ENCODE results near the gene MAP3K2.

Gene MAP3K2, protein sequence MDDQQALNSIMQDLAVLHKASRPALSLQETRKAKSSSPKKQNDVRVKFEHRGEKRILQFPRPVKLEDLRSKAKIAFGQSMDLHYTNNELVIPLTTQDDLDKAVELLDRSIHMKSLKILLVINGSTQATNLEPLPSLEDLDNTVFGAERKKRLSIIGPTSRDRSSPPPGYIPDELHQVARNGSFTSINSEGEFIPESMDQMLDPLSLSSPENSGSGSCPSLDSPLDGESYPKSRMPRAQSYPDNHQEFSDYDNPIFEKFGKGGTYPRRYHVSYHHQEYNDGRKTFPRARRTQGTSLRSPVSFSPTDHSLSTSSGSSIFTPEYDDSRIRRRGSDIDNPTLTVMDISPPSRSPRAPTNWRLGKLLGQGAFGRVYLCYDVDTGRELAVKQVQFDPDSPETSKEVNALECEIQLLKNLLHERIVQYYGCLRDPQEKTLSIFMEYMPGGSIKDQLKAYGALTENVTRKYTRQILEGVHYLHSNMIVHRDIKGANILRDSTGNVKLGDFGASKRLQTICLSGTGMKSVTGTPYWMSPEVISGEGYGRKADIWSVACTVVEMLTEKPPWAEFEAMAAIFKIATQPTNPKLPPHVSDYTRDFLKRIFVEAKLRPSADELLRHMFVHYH

DNA sequence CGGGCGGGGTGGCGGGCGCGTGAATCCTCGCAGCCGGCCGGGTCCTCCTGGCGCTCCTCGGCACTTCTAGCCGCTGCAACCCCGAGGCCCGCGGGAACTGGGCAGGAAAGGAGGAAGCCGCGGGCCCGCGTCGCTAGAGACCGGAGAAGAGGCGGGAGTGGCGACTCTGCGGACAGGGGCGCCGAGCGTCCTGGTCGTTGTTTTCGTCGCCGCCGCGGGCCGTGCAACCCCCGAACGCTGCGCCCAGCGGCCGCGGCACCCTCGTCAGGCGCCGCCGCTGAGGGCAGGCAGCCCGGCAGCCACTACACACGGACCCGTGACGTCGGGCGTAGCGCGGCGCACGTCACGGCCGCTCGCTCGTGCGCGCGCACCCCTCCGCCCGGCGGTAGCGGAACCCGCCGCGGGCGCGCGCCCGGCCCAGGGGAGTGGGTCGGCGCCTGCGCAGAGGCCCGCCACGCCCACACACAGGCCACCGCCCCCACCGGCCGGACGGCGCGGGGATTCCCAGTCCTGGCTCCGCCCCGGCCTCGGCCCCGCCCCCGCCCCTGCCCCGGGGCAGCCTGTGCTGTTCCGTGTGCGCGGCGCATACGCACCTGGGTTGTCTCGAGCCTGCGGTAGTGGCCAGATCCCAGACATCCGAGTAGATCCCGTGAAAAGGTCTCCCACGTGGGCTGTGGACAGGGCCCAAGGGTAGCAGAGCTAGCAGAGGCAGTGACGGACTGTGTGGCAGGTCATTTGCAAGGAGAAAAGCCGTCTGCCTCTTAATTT is at the start of gene MAP3K2:
Gene MAP3K2 (minus strand): TSS at position 321 of the 768 bp plus-strand sequence. CDS start 44,846 bp downstream, outside the sequence.
- DNase-seq = peak; percentile 27 to 47

DNA sequence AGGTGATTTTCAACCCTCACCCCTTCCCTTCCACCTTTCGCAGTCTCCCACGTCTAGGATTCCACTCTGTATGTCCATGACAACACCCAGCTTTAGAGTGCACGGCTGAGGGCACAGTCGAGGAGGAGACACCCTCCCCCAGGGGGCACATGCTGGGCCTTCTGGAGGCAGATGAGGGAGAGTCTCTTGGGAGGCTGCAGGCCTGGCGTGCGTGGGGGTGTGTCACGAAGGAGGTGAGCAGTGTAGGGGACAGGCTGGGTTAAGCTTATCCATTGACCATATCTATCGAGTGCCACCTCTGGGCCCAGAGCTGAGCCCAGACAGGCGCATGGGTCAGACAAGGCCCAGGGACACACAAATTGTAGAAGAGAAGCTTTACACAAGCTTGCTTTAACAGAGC is 49.3 kb upstream of the MAP3K2 start:
- no peak for DNase-seq

DNA sequence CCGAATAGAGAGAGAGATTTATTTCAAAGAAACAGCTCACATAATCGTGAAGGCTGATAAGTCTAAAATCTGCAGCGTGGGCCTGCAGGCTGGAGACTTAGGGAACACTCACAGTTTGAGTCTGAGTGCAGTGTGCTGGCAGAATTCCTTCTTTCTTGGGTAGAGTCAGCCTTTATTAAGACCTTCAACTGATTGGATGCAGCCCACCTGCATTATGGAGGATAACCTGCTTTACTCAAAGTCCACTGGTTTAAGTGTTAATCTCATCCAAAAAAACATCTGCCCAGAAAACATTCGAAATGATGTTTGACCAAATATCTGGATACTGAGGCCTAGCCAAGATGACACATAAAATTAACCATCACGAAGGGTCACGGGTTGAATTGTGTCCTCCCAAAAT is 46.7 kb upstream of the MAP3K2 start:
- DNase-seq = no peak

DNA sequence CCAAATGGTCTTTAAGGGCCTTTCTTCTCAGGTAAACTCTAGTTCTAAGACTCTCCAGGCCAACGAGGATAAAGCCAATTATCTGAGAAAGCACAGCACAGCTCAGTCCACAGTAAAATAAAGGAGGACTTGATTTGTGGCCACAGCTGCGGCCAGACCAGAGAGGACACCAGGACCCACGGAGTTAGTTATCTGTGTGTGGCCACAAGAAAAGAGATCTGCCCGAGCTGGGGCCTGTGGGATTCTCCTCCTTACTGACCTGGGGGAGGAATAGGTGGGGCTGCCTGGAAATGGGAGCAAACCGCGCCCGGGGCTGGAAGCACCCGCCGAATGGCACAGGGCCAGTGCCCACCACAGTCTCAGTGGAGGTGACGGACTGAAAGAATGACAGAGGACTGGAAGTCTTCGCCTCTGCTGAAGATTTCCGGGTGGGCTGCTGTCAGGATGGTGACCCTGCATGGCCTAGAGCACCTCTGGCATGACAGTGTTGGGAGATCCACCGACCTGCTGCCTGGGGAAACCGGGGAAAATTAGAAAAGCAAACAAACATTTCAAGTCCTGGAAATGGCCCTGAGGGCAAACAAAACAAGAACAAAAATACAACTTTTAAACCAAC is 43.7 kb upstream of the MAP3K2 start:
- DNase-seq = no peak

DNA sequence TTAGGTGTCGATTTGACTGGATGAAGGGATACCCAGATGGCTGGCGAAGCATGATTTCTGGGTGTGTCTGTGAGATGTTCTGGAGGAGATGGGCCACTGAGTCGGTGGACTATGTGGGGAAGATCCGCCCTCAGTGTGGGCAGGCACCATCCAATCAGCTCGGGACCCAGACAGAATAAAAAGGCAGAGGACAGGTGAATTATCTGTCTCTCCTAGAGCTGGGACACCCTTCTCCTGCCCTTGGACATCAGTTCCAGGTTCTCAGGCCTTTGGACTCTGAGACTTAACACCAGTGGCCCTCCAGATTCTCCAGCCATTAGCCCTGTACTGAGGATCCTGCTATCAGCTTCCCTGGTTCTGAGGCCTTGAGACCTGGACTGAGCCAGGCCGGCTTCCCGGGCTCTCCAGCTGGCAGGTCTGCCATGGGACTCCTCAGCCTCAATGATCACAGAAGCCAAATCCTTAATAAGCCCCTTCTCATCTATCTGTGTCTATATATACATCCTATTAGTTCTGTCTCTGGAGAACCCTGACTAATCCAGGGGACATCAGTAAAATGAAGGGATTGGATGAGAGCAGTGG is 42.2 kb upstream of the MAP3K2 start:
- no peak for DNase-seq

DNA sequence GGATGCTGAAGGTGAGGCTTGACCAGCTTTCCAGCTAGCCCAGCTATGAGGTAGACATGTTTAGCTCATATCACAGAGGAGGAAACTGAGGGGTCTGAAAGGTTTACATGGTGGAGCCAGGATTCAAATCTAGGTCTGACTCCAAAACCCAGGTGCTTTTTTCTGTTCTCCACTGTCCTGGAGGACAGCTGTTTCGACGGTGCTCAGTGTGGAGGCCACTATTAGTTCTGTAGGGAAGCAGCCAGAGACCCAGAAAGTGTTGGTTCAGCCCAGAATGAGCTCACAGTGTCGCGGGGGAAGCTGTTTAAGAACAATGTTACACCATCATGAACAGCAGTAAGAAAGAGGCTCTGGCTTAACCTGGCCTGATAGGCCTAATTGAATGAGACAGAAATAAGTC is 41.5 kb upstream of the MAP3K2 start:
- DNase-seq = no peak

DNA sequence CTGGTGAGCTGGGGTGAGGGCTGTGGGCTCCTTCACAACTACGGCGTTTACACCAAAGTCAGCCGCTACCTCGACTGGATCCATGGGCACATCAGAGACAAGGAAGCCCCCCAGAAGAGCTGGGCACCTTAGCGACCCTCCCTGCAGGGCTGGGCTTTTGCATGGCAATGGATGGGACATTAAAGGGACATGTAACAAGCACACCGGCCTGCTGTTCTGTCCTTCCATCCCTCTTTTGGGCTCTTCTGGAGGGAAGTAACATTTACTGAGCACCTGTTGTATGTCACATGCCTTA is 41.0 kb upstream of the MAP3K2 start:
- DNase-seq = no peak

DNA sequence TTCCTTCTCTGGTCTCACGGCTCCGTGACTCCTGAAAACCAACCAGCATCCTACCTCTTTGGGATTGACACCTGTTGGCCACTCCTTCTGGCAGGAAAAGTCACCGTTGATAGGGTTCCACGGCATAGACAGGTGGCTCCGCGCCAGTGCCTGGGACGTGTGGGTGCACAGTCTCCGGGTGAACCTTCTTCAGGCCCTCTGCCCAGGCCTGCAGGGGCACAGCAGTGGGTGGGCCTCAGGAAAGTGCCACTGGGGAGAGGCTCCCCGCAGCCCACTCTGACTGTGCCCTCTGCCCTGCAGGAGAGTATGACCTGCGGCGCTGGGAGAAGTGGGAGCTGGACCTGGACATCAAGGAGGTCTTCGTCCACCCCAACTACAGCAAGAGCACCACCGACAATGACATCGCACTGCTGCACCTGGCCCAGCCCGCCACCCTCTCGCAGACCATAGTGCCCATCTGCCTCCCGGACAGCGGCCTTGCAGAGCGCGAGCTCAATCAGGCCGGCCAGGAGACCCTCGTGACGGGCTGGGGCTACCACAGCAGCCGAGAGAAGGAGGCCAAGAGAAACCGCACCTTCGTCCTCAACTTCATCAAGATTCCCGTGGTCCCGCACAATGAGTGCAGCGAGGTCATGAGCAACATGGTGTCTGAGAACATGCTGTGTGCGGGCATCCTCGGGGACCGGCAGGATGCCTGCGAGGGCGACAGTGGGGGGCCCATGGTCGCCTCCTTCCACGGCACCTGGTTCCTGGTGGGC is 40.5 kb upstream of the MAP3K2 start:
- no peak for DNase-seq

DNA sequence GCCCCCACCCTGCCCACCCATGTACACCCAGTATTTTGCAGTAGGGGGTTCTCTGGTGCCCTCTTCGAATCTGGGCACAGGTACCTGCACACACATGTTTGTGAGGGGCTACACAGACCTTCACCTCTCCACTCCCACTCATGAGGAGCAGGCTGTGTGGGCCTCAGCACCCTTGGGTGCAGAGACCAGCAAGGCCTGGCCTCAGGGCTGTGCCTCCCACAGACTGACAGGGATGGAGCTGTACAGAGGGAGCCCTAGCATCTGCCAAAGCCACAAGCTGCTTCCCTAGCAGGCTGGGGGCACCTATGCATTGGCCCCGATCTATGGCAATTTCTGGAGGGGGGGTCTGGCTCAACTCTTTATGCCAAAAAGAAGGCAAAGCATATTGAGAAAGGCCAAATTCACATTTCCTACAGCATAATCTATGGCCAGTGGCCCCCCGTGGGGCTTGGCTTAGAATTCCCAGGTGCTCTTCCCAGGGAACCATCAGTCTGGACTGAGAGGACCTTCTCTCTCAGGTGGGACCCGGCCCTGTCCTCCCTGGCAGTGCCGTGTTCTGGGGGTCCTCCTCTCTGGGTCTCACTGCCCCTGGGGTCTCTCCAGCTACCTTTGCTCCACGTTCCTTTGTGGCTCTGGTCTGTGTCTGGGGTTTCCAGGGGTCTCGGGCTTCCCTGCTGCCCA is 39.7 kb upstream of the MAP3K2 start:
- no peak for DNase-seq

DNA sequence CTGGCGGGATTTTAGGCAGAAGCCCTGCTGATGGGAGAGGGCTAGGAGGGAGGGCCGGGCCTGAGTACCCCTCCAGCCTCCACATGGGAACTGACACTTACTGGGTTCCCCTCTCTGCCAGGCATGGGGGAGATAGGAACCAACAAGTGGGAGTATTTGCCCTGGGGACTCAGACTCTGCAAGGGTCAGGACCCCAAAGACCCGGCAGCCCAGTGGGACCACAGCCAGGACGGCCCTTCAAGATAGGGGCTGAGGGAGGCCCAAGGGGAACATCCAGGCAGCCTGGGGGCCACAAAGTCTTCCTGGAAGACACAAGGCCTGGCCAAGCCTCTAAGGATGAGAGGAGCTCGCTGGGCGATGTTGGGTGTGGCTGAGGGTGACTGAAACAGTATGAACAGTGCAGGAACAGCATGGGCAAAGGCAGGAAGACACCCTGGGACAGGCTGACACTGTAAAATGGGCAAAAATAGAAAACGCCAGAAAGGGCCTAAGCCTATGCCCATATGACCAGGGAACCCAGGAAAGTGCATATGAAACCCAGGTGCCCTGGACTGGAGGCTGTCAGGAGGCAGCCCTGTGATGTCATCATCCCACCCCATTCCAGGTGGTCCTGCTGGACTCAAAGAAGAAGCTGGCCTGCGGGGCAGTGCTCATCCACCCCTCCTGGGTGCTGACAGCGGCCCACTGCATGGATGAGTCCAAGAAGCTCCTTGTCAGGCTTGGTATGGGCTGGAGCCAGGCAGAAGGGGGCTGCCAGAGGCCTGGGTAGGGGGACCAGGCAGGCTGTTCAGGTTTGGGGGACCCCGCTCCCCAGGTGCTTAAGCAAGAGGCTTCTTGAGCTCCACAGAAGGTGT is 39.0 kb upstream of the MAP3K2 start:
- DNase-seq = no peak

DNA sequence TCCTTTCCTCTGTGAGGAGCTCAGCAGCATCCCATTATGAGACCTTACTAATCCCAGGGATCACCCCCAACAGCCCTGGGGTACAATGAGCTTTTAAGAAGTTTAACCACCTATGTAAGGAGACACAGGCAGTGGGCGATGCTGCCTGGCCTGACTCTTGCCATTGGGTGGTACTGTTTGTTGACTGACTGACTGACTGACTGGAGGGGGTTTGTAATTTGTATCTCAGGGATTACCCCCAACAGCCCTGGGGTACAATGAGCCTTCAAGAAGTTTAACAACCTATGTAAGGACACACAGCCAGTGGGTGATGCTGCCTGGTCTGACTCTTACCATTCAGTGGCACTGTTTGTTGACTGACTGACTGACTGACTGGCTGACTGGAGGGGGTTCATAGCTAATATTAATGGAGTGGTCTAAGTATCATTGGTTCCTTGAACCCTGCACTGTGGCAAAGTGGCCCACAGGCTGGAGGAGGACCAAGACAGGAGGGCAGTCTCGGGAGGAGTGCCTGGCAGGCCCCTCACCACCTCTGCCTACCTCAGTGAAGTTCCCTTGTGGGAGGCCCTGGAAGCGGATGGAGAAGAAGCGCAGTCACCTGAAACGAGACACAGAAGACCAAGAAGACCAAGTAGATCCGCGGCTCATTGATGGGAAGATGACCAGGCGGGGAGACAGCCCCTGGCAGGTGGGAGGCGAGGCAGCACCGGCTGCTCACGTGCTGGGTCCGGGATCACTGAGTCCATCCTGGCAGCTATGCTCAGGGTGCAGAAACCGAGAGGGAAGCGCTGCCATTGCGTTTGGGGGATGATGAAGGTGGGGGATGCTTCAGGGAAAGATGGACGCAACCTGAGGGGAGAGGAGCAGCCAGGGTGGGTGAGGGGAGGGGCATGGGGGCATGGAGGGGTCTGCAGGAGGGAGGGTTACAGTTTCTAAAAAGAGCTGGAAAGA is 38.0 kb upstream of the MAP3K2 start:
- DNase-seq = no peak

DNA sequence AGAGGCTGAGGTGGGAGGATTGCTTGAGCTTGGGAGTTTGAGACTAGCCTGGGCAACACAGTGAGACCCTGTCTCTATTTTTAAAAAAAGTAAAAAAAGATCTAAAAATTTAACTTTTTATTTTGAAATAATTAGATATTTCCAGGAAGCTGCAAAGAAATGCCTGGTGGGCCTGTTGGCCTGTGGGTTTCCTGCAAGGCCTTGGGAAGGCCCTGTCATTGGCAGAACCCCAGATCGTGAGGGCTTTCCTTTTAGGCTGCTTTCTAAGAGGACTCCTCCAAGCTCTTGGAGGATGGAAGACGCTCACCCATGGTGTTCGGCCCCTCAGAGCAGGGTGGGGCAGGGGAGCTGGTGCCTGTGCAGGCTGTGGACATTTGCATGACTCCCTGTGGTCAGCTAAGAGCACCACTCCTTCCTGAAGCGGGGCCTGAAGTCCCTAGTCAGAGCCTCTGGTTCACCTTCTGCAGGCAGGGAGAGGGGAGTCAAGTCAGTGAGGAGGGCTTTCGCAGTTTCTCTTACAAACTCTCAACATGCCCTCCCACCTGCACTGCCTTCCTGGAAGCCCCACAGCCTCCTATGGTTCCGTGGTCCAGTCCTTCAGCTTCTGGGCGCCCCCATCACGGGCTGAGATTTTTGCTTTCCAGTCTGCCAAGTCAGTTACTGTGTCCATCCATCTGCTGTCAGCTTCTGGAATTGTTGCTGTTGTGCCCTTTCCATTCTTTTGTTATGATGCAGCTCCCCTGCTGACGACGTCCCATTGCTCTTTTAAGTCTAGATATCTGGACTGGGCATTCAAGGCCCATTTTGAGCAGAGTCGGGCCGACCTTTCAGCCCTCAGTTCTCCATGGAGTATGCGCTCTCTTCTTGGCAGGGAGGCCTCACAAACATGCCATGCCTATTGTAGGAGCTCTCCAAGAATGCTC is 37.1 kb upstream of the MAP3K2 start:
- no peak for DNase-seq

DNA sequence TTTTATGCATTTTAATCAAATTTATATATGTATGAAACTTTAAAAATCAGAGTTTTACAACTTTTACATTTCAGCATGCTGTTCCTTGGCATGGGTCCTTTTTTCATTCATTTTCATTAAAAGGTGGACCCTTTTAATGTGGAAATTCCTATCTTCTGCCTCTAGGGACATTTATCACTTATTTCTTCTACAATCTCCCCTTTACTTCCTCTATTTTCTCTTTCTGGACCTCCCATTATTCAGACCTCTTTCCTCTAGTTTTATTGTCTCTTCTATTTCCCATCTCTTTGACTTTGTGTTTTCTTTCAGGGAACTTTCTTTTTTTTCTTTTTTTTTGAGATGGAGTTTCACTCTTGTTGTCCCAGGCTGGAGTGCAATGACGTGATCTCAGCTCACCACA is 36.1 kb upstream of the MAP3K2 start:
- DNase-seq = no peak

DNA sequence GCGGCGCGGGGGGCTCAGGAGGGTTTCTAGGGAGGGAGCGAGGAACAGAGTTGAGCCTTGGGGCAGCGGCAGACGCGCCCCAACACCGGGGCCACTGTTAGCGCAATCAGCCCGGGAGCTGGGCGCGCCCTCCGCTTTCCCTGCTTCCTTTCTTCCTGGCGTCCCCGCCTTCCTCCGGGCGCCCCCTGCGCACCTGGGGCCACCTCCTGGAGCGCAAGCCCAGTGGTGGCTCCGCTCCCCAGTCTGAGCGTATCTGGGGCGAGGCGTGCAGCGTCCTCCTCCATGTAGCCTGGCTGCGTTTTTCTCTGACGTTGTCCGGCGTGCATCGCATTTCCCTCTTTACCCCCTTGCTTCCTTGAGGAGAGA is 35.7 kb upstream of the MAP3K2 start:
- no peak for DNase-seq

DNA sequence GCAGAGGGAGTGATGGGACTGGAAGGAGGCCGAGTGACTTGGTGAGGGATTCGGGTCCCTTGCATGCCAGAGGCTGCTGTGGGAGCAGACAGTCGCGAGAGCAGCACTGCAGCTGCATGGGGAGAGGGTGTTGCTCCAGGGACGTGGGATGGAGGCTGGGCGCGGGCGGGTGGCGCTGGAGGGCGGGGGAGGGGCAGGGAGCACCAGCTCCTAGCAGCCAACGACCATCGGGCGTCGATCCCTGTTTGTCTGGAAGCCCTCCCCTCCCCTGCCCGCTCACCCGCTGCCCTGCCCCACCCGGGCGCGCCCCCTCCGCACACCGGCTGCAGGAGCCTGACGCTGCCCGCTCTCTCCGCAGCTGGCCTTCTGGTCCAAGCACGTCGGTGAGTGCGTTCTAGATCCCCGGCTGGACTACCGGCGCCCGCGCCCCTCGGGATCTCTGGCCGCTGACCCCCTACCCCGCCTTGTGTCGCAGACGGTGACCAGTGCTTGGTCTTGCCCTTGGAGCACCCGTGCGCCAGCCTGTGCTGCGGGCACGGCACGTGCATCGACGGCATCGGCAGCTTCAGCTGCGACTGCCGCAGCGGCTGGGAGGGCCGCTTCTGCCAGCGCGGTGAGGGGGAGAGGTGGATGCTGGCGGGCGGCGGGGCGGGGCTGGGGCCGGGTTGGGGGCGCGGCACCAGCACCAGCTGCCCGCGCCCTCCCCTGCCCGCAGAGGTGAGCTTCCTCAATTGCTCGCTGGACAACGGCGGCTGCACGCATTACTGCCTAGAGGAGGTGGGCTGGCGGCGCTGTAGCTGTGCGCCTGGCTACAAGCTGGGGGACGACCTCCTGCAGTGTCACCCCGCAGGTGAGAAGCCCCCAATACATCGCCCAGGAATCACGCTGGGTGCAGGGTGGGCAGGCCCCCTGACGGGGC is 35.0 kb upstream of the MAP3K2 start:
- DNase-seq = no peak

DNA sequence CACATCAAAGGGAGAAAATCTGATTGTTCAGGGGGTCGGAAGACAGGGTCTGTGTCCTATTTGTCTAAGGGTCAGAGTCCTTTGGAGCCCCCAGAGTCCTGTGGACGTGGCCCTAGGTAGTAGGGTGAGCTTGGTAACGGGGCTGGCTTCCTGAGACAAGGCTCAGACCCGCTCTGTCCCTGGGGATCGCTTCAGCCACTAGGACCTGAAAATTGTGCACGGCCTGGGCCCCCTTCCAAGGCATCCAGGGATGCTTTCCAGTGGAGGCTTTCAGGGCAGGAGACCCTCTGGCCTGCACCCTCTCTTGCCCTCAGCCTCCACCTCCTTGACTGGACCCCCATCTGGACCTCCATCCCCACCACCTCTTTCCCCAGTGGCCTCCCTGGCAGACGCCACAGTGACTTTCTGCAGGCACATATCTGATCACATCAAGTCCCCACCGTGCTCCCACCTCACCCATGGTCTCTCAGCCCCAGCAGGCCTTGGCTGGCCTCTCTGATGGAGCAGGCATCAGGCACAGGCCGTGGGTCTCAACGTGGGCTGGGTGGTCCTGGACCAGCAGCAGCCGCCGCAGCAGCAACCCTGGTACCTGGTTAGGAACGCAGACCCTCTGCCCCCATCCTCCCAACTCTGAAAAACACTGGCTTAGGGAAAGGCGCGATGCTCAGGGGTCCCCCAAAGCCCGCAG is 34.2 kb upstream of the MAP3K2 start:
- no peak for DNase-seq

All from cerebellar nuclear complex (tissue), 1 donor.